Spleen (tissue), 7 donors: ENCODE data around the gene AGTPBP1.

ENCODE experiments used
- POLR2A ChIP-seq, 3 donors: fragments of 450-650 bp; IDR thresholded peaks; one replicate each; pipeline ENCODE4 v1.5.1; 2017; ENCODE audit warnings: antibody characterized with exemption in 3 of 3, mild to moderate bottlenecking in 1 of 3
- TF ChIP-seq, protein P1 (sequence below), 11 experiments: fragments of 200-600 bp in 7 of 11; fragments of 450-650 bp in 4 of 11; sonication (generic) in 4 of 11; IDR thresholded peaks in 8 of 11; conservative IDR thresholded peaks in 3 of 11; 1 replicate in 7 of 11; 2 replicates in 4 of 11; pipeline versions ENCODE4 v1.4.0 to v1.8.0; 2016 to 2021; ENCODE audit warnings: antibody characterized with exemption in 11 of 11, inconsistent platforms in 4 of 11, mild to moderate bottlenecking in 1 of 11
- donor health status: DM: no; HTN: no; CAD: no; lungs with moderate emphysema.
- donor health status: DM: no; HTN: no; CAD: no.
- donor health status: DM: no; HTN: no; CAD: no.

DNA sequence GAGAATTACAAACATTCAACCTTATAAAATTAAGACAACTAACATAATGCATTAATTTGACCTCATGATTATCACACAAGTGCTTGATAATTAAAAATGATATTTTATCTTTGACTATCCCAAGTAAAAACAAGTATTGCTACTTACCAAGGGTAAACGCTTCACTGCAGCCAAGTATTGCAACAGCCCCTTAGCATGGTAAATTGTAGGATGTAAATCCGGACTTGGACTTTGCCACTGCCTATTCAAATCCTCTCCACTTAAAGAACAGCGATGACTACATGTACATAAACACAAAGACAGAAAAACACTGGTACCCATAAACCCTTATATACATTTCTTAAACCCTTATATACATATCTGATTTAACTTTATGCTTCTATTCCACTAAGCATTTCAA is 155.1 kb downstream of the AGTPBP1 start:
- no peak for TF ChIP-seq POLR2A (IDR thresholded peaks at IDR 0.05)
- TF ChIP-seq, protein P1, sequence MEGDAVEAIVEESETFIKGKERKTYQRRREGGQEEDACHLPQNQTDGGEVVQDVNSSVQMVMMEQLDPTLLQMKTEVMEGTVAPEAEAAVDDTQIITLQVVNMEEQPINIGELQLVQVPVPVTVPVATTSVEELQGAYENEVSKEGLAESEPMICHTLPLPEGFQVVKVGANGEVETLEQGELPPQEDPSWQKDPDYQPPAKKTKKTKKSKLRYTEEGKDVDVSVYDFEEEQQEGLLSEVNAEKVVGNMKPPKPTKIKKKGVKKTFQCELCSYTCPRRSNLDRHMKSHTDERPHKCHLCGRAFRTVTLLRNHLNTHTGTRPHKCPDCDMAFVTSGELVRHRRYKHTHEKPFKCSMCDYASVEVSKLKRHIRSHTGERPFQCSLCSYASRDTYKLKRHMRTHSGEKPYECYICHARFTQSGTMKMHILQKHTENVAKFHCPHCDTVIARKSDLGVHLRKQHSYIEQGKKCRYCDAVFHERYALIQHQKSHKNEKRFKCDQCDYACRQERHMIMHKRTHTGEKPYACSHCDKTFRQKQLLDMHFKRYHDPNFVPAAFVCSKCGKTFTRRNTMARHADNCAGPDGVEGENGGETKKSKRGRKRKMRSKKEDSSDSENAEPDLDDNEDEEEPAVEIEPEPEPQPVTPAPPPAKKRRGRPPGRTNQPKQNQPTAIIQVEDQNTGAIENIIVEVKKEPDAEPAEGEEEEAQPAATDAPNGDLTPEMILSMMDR (IDR thresholded peaks at IDR 0.05 in 8 of 11, conservative IDR thresholded peaks at IDR 0.05 in 3 of 11) = no peak
